ENCODE results near the gene EPHA3.

DNA sequence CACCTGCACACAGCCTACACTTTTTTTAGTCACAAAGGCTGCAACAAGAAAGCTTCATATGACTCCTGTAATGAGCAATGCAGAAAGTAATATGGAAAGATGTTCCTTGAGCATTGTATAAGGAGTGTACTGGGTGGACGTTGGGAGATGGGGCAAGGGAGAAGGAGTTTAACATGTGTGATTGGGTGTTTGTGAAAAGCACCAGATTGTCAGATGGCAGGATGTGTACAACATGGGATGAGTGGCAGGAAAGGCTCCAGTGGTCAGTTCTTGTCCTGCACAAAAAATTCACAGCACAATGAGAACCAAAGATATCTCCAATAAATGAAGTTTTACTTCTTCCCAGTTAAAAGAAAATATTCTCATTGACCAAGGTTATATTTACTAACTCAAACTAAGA lies 255.1 kb downstream of the EPHA3 start:
- no peak for TF ChIP-seq POLR2A (IDR thresholded peaks at IDR 0.05)
- no peak for TF ChIP-seq CTCF (IDR thresholded peaks at IDR 0.05)
